Stimulated activated CD8-positive, alpha-beta memory T cell treated with anti-CD3 and anti-CD28 coated beads, Interleukin-2, amount 100 ng/mL, for 1 hour (primary cell): ENCODE measurements around the gene FTCD.
"Not testable (repeated sequence)": the region's sequence is repeated elsewhere in the genome, so short reads cannot be mapped to it uniquely, and the experiment has no call there.

Experiments
- DNase-seq, 2 donors: peaks; one replicate each; pipeline ENCODE4 v3.0.0-alpha.2; 2020; ENCODE audit warnings: low read depth in 2 of 2

FTCD gene

GRCh38 chr21:46171996-46172862, 16.9 kb upstream of the FTCD start:
- no peak for DNase-seq

DNA sequence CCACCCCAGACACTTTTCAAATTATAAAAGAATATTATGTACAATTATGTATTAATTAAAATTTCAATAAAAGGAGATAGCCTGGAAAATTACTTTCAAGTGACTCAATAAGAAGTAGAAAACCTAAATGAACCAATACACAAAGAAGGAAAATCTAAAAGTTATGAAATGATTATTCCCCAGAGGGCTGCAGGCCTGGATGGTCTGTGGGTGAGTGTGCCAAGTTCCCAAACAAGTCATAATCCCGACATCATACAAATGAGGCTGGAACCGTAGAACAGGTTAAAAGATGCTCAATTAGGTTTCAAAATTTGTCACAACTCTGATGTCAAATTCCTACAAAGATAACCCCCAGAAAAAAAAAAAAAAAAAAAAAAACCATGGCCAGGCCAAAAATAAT, 16.2 kb upstream of the FTCD start:
- no peak for DNase-seq

GRCh38 chr21:46170436-46171193, 15.2 kb upstream of the FTCD start:
- not testable (repeated sequence) for DNase-seq

DNA sequence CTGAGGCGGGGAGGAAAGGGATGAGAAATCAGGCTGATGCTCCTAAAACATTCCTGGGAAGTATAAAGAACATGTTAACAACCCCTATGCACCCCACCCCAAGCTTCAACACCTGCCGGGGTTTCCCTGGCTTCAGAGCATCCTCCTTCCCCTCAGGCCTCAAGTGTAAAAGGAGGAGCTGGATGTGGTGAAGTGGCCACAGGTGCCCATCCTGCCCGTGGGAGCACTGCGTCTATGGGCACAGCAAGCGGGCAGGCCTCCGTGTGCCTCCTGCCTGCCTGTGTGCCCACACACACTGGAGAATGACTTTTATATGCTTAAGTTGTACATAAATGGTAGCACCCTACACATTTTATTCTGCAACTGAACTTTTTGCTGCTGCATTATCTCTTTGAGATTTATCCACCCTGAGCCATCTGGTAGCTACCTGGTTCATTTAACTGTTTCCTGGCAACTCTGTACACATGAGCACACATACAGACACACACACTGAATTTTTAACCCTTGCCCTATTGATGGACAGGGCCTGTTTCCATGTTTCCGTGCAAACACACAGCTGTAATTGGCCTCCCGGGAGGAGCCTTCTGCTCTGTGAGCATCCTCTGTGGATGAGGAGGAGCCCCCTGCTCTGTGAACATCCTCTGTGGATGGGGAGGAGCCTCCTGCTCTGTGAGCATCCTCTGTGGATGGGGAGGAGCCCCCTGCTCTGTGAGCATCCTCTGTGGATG, 13.4 kb upstream of the FTCD start:
- no peak for DNase-seq

DNA sequence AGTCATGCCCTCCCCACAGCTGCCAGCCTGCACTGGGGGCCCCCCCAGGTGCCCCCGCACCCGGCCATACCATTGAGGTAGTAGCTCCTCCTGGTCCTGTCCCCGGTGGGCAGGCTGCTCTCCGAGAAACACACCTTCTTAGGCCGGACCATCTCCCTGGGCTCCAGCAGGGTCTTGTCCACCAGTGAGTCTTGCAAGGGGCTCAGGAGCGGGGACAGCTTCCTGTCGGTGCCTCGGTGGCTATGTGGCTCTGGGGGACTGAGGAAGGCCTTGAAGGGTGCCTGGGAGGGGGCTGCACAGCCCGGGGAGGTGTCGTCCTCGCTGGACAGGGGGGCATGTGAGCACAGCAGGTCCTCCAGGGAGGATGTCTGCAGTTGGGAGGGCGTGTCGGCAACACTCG, 12.9 kb upstream of the FTCD start:
- DNase-seq: no peak

GRCh38 chr21:46165098-46165497, 9.7 kb upstream of the FTCD start:
- no peak for DNase-seq

DNA sequence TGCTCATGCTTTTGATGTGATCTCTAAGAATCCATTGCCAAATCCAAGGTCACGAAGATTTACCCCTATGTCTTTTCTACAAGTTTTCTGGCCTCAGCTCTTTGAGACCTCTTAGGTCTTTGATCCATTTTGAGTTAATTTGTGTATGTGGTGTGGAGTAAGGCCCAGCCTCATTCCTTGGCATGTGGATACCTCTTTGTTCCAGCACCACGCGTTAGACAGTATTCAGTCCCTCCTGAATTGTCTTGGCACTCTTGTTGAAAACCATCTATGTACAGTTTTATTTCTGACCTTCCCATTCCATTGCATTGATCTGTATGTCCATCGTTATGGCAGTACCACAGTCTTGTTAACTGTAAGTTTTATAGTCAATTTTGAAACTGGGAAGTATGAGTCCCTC, 8.0 kb upstream of the FTCD start:
- DNase-seq: no peak

DNA sequence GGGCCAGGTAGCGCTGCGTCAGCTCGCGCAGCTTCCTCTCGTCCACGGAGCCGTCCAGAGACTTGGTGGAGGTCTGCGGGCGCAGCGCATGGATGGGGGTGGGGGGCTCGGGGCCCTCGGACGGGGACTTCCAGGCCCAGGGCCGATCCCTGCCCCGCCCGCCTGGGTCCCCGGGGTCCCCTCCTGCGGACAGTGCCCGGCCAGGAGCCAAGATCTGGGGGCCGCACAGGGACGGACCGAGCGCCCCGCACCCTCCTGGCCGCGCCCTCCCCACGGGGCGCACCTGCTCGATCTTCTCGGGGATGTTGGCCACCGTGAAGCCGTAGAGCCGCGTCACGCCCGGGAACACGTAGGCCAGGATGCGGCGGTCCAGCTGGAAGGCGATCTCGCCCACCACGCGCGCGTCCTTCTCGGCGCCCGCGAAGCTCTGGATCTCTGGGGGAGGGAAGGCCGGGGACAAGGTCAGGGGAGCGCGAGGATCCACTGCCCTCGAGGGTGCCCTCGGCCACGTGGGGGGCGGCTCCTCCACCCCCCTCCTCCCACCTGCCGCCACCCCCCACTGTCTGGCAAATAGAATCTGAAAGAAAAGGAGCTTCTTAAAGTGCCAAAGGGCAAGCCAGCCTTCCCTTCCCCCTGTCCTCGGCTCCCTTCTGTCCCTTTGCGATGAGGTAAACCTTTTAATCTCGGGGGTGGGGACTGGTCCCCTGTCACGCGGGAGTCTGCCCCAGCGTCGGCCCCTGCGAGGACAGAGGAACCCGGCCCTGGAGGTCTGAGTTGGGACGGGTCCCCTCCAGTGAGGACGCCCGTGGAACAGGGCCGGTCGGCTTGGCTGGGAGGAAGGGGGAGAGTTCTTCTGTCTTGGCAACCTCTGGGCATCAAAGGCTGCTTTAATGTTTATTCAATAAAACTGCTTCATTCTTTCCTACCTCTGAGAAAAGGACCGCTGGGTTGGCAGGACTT, 6.5 kb upstream of the FTCD start:
- DNase-seq: no peak

- DNase-seq: no peak
Observed at GRCh38 chr21:46160907-46161632, 5.7 kb upstream of the FTCD start.

GRCh38 chr21:46160657-46160906, 5.2 kb upstream of the FTCD start:
- DNase-seq: no peak

DNA sequence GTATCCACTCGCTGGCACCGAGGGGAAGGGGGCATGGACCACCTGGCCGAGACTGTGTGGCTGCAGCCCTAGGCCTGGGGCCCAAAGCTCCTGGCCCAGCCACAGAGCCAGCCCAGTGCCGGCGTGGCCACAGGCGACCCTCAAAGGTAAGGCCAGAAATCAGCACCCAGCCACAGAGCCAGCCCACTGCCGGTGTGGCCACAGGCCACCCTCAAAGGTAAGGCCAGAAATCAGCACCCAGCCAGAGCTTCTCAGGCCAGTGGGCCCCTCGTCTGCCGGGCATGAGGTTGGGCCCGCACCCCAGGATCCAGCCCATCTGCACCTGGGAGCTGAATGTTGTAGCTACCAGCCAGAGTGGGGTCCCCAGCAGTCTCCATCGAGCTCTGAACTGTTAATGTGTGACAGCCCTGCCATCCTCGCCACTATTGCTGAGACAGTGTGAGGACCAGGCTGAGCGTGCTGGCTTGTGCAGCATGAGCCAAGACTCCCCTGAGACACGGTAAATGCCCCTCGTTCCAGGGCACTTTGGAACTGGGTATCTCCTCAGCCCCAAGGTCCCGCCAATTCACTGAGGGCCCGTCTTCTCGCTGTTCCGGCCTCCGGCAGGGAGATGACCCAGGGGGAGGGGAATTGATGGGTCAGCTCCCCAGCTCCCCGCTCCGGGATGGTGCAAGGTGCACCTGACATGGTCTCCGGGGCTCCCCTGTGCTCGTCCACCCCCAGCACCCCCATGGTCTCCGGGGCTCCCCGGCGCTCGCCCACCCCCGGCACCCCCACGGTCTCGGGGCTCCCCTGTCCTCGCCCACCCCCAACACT, 4.7 kb upstream of the FTCD start:
- no peak for DNase-seq

- DNase-seq: no peak
Observed at GRCh38 chr21:46159390-46159789, 4.0 kb upstream of the FTCD start.

- no peak for DNase-seq
Observed at GRCh38 chr21:46158666-46159300, 3.4 kb upstream of the FTCD start.

DNA sequence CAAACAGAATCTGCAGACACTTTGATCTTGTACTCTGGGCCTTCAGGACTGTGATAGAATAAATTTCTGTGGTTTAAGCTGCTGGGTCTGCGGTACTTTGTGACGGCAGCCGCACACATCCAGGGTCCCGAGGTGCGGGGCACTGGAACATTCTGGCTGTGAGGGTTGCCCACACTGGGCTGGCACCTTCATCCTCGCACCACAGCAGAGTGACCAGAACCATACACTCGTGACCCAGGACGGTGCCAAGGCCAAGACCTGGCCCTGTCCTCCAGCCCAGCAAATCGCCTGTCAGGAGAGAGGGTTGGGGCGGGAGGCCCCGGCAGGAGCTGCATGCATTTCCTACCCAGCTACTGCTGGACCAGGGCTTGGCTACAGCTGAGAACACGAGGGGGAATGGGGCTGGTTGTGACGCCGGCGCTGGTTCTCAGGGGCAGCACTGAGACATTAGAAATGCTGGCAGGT, 2.6 kb upstream of the FTCD start:
- no peak for DNase-seq

DNA sequence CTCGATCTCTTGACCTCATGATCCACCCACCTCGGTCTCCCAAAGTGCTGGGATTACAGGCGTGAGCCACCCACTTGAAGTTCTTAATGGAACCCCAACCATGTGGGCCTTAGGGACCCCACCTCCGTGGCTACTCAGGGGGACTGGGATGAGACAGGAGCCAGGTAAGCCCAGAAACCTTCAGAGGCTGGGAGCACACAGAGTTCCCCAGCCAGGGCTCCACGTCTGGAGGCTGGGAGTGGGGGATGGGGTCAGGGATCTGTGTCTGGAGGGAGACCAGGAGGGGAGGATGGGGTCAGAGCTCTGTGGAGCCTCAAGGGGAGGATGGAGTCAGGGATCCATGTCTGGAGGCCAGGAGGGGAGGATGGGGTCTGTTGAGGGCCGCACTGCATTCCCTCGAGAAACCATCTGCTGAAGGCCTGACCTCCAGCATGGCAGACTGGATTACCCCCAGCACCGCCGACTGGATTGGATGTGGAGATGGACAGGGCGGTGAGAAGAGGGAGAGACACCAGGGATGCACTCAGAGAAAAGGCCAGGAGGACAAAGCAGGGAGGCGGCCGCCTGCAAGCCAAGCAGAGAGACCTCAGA, 2.1 kb upstream of the FTCD start:
- DNase-seq: no peak

GRCh38 chr21:46156678-46157077, 1.3 kb upstream of the FTCD start:
- no peak for DNase-seq

DNA sequence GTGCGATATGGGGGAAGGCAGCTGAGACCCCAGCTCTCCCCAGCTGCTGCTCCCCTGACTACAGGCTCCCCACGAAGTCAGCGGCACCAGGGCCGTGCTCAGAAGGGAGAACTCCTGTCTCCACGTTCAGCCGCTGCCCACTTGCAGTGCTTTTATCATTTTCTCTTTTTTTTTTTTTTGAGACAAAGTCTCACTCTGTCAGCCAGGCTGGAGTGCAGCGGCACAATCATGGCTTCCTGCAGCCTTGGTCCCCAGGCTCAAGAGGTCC, 933 bp upstream of the FTCD start:
- DNase-seq: no peak

DNA sequence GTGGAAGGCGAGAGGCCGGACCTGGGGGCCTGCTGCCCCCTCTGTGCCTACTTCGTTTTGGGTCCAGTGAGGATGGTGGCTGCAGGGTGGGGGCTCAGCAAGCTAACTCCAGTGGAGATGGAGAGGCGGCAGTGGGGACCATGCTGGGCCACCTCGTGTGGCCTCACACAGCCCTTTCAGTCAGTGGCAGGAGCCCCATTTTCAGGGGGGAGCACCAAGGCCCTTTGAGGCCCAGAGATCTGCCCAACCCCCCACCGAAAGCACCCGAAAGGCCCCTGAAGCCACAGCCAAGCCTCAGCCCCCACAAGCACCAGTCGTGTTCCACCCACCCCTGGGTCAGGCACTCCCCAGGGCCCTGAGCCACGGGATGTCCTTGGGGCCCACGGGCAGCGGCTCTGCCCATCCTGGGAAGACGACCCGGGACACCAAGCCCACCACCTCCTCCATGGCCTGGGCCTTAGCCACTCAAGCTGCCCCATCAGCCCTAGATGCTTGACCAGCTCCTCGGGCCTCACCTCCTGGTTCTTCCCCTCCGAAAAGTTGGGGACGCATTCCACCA, 345 bp downstream of the FTCD start:
- no peak for DNase-seq
